Stimulated activated CD8-positive, alpha-beta memory T cell treated with anti-CD3 and anti-CD28 coated beads, Interleukin-12 subunit alpha, Interleukin-12 subunit beta, amount 100 ng/mL, for 24 hours (primary cell): Measurements from ENCODE around the gene CDC42BPA.

ENCODE experiments used
- DNase-seq: peaks from one replicate; pipeline ENCODE4 v3.0.0-alpha.2; 2020; ENCODE audit errors: extremely low read depth

Gene CDC42BPA

DNA sequence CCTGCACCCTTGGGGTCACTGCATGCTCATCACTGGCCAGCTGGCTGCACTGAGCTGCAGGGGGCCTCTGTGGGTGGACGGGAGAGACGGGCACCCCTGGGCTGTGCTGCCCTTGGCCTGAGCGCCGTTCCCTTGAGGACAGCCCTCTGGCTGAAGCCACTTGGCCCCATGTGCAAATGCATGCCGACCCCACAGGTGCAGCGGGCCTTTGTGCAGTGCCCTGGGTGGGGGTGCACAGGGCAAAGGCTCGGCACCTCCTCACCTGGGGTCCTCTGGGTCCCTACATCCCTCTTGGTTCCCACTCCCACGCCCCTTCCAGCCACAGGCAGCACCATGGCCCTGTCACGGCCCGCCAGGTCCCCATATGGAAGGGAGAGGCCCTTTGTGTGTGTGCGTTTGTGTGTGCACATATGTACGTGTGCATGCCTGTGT lies 336.9 kb downstream of the CDC42BPA start:
- DNase-seq: no peak

DNA sequence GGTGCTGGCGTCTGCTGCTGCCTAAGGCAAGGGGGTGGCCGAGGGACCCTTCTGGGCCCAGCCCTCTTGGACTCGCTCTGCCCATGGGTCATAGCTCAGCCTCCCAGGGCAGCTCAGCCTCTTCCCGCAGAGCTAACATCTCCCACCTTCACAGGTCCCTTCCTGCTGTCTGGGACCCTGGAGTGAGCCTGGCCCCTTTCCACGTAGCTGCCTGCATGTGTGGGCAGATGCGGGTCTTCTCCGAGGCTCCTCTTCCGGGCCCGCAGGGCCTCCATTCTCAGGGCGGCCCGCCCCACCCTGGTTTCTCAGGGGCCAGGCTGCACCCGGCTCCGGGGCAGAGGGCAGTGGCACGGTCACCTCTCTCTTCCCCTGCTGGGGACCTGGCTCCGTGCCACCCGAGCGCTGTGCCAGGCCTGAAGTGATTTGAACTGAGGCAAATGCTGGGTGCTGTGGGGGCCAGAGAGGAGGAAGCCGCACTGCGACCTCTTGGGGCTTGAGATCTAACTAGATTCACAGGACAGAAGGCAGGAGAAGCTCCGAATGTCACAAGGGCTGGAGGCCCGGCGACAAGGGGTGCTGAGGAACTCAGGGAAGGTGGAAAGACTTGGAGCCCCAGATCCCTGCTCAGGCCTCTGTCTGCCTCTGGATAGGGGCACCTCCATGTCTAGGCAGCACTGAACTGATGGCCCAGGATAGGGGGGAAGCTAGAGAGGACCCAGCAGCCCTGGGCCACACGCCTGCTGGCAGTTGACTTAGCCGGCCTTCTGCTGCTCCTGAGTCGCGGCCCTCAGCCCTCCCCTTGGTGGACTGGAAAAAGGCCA lies 337.5 kb downstream of the CDC42BPA start:
- no peak for DNase-seq

DNA sequence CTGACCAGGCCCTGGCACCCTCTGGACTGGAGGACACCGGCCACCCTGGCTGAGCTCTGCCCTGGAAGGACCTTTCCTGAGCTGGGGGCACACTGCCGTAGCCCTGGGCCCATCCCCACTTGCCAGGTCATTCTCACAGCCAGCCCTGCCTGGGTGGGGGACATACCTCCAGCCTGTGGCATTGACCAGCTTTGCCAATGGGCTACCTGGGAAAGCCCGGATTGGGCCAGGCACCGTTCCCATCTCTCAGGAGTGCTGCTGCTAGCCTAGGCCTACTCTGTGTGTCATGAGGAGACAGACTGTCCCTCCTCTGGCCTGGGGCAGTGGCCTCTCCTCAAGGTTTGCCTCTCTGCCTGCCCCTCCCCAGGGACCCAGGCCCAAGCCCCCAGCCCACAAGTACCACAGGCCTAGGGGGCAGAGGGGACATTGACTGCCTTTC lies 338.2 kb downstream of the CDC42BPA start:
- no peak for DNase-seq

DNA sequence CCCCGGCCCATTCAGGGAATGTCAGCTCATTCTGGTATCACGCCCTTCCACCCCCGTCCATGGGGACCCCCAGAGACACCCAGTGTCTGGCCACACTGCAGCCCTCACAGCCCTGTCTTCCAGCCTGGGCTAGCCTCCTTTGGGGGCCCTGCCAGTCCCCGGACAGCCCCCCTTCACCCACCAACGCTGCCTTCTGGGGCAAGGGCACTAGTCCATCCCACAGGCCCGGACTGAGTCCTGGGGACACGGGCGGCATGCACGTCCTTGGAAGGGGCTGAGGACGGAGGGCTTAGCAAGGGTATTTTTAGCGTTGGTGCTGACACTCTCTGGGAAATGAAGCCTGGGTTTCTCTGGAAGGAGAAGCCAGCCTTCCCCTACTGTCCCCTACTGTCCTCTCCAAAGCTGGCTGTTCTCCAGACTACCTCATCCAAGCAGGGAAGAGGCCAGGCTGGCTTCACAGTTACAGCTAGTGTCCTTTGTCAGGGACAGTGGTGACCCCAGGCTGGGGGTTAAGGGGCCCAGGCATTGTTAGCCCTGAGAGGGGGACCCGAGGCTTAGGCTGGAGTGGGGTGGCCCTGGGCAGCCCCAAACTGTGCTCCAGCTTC lies 338.7 kb downstream of the CDC42BPA start:
- no peak for DNase-seq

DNA sequence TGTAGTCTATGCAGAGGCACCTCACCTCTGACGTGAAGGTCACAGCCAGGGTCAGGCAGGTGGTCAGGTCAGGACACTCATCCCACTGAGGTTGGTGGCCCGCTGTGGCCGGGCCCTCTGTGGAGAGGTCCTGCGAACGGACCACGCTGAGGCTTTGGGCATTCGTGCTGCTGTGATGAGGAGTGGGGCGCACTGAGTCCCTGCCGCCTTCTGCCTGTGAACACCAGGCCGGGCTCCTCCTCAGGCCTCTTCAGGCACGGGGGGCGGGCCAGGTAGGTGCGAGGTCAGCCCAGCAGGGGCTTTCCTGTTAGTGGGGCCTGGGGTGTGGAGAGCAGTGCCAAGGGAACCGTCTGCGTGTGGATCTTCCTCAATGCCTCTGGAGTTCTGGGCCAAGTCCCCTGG lies 339.2 kb downstream of the CDC42BPA start:
- no peak for DNase-seq

DNA sequence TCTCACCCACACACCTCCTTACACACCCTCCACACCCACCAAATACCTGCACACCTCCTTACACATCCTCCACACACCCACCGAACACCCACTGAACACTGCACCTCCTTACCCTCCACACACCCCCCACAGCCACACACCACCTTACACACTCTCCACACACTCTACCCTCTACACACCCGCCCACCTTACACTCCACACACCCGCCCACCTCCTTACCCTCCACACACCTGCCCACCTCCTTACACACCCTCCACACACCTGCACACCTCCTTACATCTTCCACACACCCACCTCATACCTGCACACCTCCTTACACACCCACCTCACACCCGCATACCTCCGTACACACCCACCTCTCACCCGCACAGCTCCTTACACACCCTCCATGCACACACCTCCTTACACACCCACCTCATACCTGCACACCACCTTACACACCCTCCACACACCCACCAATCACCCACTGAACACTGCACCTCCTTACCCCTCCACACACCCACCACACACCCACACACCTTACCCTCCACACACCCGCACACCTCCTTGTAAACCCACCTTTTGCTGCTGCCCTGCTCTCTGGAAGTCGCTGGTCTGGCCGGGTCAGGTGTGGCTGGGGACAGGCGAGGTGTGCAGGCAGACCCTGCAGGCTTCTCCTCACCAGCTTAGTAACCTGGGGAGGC lies 339.7 kb downstream of the CDC42BPA start:
- DNase-seq: no peak

DNA sequence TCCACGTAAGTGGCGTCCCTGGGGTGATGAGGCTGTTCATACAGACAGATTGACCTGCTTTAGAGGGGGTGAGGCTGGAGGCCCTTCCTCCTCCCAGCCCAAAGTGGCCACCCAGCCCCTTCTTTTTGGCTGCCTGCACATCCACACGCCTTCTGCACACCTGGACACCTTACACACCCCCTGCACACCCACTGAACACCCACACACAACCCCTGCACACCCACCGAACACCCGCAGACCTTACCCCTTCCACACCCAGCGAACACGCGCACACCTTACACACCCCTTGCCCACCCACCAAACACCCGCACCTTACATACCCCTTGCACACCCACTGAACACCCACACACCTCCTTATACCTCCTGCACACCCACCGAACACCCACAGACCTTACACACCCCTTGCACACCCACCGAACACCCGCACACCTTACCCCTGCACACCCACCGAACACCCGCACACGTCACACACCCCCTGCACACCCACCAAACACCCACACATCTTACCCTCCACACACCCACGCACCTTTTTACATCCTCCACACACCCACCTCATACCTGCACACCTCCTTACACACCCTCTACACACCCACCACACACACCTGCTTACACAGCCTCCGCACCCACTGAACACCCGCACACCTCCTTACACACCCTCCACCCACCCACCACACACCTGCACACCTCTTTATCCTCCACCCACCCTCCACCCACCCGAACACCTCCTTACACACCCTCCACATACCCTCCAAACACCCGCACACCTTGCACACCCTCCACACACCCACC lies 340.5 kb downstream of the CDC42BPA start:
- no peak for DNase-seq

DNA sequence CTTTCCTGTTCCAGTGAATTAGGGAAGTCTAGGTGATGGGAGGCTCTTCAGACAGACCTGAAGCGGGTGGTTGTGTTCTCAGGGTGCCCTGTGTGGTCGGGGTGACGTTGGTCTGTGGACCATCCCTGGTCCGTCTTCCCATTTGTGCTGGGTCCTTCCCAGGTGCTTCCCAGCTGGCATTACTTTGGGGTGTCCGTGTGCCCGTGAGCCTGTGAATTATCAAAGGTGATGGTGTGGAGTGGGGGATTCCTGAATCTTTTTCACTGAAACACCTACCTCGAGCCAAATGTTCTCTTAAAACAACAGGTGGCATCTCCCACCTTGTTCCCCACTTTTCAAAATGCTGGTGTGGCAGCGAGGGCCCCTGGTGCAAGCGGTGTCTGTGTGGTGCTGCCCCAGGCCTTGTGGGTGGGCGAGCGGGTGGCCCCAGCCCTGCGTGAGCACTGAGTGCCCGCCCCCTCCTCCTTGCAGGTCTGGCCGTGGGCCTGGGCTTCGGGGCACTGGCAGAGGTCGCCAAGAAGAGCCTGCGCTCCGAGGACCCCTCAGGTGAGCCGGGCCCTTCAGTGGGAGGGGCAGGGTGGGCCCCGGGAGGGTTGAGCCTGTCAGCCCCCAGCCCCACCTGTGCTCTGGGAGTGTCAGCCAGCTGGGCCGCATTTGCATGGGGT lies 341.2 kb downstream of the CDC42BPA start:
- no peak for DNase-seq

DNA sequence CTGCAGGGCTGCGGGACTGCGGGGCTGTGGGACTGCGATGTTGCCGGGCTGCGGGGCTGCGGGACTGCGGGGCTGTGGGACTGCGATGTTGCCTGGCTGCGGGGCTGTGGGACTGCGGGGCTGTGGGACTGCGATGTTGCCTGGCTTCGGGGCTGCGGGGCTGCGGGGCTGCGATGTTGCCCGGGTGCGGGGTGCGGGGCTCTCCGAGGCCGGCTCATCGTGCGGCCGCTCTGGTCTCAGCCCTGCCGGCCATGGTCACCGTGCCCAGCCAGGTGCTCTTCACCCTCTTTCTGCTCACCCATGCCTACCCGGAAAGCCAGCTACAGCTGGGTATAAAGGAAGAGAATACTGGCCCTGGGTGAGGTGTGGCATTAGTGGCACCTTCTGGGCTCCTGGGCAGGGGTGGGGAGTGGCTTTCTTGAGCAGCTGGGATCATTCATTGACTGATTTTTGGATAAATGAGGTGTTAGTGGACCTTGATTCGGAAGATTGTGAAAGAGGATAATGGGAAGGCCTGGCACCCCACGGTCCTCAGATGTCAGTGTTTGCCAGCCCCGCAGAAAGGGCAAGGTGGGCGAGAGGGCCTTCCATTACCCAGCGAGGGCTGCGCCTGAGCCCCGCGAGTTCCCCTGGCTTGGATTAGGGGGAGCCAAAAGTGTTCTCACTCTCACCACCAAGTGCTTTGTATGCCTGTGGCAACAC lies 341.9 kb downstream of the CDC42BPA start:
- DNase-seq: no peak

DNA sequence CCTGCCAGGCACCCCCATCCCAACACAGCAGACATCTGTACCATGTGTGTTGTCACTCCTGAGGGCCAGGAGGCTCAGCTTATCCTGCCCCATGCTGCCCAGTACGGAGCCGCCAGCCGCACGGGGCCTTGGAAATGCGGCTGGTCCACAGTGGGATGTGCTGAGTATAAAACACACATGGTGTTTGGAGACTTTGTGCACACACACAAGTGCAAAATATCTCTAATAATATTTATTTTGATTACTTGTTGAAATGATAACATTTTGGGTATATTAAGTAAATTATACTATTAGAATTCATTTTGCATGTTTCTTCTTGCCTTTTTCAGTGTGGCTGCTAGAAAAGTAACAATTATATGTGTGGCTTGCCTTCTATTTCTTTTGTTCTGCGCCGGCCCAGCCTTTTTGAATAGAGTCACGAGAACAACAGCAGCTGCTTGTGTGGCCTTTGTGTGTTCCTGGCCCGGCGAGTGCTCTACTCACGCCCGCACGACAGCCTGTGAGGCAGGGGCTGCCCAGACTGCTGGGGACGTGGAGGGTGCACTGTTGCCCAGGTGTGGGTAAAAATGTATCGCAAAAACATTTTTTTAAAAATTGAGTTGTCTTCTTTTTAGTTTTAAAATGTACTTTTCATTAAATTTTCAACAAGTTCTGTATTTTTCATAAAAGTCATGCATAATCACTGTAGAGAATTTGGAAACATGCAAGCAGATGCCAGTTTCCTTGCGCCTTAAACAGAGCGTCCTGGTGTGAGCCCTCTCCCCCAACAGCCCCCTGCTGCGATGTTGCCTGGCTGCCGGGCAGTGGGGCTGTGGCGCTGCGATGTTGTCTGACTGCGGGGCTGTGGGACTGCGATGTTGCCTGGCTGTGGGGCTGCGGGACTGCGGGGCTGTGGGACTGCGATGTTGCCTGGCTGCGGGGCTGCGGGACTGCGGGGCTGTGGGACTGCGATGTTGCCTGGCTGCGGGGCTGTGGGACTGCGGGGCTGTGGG lies 342.7 kb downstream of the CDC42BPA start:
- no peak for DNase-seq

DNA sequence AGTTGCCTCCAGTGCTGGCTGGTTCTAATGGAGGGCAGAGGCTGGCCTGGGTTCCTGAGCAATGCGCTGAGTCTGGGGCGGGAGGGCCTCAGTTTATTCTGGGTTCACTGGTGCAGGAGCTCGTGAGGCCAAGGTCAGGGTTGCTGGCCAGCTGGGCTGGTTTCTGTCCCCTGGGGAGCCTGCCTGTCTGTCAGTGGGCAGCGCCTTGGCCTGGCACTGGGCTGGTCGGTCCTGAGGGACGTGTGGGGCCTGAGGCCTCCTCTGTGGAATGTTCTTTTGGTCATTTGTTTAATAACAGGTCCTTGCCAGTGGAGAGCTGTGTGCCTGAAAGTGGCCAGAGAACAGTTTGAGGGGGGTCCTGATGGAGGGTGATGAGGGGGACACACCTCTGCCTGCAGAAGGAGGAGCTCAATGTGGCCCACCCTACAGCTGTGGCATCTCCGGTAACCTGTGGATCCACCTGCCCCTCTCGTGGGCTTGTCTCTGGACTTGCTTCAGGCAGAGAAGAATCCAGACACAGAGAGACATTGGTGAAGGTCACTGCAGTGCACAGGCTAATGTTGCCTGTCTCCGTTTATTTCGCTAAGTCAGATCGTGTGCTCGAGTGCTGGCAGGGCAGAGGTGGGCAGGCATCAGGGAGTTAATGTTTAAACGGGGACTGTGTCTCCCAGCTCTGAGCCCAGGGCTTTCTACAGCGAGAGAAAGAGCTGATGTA lies 343.6 kb downstream of the CDC42BPA start:
- no peak for DNase-seq

DNA sequence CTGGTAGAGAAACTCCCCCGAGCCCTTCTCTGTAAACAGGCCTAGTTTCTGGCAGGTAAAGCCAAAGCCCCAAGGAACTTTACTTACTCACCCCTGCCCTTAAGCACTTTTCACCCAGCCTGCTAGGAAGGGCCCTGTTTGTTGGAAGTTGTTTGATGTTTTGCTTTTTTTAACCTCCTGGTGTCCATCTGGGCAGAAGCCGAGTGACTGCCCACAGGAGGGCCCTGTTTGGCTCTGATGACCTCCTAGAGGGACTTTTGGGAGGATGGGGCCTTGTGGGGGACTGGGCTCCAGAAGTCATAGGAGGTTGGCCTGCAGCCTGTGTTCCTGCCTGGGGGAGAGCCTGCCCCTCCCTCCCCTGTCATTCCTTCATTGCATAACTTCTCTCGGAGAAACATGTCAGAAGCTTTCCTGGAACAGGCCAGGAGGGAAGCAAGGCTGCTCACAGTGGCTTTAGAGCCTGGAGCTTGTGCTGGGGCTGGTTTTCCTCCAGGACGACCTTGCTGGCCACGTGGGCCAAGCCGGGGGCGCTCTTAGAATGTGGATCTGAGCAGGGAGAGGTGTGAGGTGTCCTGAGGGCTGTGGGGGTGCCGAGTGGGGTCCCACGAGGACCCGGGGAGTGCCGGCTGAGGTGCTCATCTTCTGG lies 344.3 kb downstream of the CDC42BPA start:
- DNase-seq: no peak

DNA sequence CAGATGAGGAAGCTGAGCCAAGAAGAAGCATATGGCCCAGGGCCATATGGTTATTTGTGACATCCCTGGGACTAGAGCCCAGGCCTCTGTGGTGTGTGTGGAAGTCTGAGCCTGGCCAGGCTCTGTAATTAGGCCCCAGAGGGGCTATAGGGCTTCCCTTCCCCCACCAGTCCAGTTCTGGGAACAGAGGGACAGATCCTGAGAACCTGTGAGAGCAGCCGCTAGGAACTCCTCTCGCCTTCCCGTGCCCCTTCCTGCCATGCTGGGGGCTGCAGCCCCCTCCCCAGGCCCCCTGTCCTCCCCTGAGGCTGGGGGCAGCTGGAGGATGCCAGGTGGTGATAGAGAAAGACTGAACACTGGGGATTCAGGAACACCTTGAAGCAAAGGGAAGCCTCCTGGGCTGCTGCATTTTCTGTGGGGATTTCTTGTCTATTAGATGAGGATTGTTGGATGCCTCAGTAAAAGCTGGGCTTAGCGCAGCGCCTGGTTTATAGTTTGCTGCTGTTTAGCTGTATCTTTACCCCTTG lies 344.9 kb downstream of the CDC42BPA start:
- DNase-seq: no peak

DNA sequence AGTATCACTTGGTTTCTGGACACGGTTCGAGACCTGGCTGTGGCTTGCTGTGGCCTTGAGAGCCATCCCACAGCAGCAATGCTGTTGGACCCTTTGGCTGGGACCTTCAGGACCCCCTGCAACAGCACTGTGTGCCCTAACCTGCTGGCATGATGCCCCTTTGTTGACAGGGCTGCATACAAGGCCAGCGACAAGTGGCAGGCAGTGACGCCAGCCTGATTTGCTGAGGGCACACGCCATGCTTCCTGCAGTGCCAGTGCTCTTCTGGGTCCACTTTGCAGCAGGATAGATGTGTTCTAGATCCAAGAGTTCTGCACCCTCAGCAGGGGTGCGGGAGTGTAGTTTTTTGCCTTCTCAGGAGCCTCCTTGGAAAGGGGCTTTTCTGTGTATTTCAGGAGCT lies 345.4 kb downstream of the CDC42BPA start:
- no peak for DNase-seq

DNA sequence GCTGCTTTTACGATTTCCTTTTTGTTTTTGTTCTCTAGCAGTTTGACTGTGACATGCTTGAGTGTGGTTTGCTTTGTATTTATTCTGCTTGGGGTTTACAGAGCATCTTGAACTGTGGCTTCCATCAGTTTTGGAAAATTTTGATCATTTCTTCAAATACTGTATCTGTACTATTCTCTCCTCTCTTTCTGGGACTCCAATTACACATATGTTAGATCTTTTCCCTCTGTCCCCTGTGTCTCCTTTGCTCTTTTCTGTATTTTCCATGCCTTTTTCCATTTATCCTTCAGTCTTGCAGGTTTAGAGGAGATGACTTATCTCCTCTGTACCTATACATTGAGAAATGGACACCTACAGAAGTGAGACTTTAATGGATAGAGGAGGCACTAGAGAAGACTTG lies 346.5 kb downstream of the CDC42BPA start:
- no peak for DNase-seq

DNA sequence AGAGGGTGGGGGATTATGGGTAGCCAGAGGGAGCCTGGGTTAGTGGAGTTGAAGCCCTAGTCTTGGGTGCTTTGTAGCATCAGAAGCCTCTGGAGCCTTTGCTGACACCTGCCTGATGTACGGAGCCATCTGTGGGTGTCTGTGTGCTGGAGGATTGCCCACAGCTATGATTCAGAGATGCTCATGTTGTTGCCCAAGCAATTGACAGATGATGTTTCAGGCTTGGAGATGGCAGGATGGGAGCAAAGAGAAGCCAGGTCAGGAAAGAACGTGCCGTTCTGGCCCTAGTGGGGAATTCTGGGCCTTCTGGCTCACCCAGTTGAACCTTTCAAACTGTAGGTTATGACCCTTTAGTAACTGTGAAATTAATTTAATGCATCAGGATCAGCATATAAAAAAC lies 350.6 kb downstream of the CDC42BPA start:
- DNase-seq: no peak

DNA sequence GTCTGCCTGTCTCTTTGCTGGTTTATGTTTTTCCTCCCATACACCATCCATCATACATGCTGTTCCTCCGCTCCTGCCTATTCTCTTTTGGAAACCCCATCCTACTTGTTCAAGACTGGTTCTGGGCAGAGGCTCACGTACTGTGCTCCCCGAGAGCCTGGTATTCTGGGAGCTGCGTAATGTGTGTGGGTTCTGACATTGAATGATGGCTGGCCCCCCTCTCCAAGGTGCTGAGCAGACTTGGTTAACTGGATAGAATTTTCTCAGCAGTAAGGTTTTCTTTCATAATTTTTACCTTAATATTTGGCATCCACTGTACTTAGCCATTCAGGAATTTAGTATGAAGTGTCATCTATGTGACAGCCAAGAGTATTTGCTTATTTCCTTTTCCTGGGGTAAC lies 351.6 kb downstream of the CDC42BPA start:
- DNase-seq: no peak
